ENCODE data around the gene MMAB. TPM values are rescaled to one million over a fixed set of nuclear protein-coding genes. Genes with fewer than 3 reads are reported as not detected.

The MMAB gene
- polyA plus RNA-seq, 2 of the 4 experiments (the other 2 are of a cell fraction), result 26.1 to 36.8 TPM

- no peak for FAIRE-seq
- no peak for DNase-seq (ENCODE audit: low read depth in 1 of 2, low spot score in 1 of 2)
- ATAC-seq, result no peak; a peak in 1 of 6 replicates
- Histone ChIP-seq H3K9me3 (no peaks in the 10 kb centered on the region), H3K4me3 (no peak overlapping the region), H3K27ac (no peak overlapping the region), H3K4me2 (no peak overlapping the region), H3K4me1 (peaks cover 6% of the 10 kb centered on the region; the same call in 2 of the 3 replicates)
- CTCF ChIA-PET, result interaction anchor here (0.7 to 1.5 kb wide), 4 partner anchors 13 to 355 kb away, joined by 3 to 4 read pairs (median 3); no protein-coding TSS in a partner anchor
- WGBS (ENCODE audit: missing lambda C conversion rate), result 41% methylated on average over 15 of the region's 15 CpGs
- POLR2A ChIA-PET, result no interaction called here
- TF ChIP-seq, protein P1, sequence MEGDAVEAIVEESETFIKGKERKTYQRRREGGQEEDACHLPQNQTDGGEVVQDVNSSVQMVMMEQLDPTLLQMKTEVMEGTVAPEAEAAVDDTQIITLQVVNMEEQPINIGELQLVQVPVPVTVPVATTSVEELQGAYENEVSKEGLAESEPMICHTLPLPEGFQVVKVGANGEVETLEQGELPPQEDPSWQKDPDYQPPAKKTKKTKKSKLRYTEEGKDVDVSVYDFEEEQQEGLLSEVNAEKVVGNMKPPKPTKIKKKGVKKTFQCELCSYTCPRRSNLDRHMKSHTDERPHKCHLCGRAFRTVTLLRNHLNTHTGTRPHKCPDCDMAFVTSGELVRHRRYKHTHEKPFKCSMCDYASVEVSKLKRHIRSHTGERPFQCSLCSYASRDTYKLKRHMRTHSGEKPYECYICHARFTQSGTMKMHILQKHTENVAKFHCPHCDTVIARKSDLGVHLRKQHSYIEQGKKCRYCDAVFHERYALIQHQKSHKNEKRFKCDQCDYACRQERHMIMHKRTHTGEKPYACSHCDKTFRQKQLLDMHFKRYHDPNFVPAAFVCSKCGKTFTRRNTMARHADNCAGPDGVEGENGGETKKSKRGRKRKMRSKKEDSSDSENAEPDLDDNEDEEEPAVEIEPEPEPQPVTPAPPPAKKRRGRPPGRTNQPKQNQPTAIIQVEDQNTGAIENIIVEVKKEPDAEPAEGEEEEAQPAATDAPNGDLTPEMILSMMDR (IDR thresholded peaks at IDR 0.05), result no peak
- TF ChIP-seq EHF (CRISPR knock-in tag; IDR thresholded peaks at IDR 0.05), result no peak
- no peak for TF ChIP-seq CBX2 (IDR thresholded peaks at IDR 0.05; ENCODE audit: borderline replicate concordance, low read depth)
- no peak for TF ChIP-seq ATOH8 (CRISPR knock-in tag; IDR thresholded peaks at IDR 0.05; ENCODE audit: low read depth)
- TF ChIP-seq JUNB (IDR thresholded peaks at IDR 0.05), result no peak
- TF ChIP-seq NPAS2 (CRISPR knock-in tag; IDR thresholded peaks at IDR 0.05; ENCODE audit: borderline replicate concordance), result no peak
These were observed 23.6 kb downstream of the MMAB start for GRCh38 chr12:109549613-109550270.

GRCh38 chr12:109548258-109548657, 25.0 kb downstream of the MMAB start:
- no peak for ATAC-seq
- no peak for FAIRE-seq
- H3K27ac ChIP-seq, result no peak overlapping the region
- H3K4me2 ChIP-seq, result no peak overlapping the region
- ChIA-PET CTCF (interaction anchor here (1.2 to 1.3 kb wide), 2 partner anchors 23 to 306 kb away, joined by 3 to 4 read pairs; no protein-coding TSS in a partner anchor), POLR2A (no interaction called here)
- H3K4me1 ChIP-seq, result peaks cover 6% of the 10 kb centered on the region; the same call in 2 of the 3 replicates
- 69% methylated on average over 4 of the region's 4 CpGs for WGBS (ENCODE audit: missing lambda C conversion rate)
- H3K9me3 ChIP-seq, result no peaks in the 10 kb centered on the region
- no peak overlapping the region for H3K4me3 ChIP-seq
- no peak for DNase-seq (ENCODE audit: low read depth in 1 of 2, low spot score in 1 of 2)
- TF ChIP-seq HDAC2 (IDR thresholded peaks at IDR 0.05), result no peak
- TF ChIP-seq PHF8 (IDR thresholded peaks at IDR 0.05; ENCODE audit: borderline replicate concordance, low read depth), result no peak
- no peak for TF ChIP-seq RCOR1 (IDR thresholded peaks at IDR 0.05; ENCODE audit: low read depth, low read length)
- no peak for TF ChIP-seq ESRRA (IDR thresholded peaks at IDR 0.05; ENCODE audit: borderline replicate concordance, low read length)
- TF ChIP-seq, protein P2, sequence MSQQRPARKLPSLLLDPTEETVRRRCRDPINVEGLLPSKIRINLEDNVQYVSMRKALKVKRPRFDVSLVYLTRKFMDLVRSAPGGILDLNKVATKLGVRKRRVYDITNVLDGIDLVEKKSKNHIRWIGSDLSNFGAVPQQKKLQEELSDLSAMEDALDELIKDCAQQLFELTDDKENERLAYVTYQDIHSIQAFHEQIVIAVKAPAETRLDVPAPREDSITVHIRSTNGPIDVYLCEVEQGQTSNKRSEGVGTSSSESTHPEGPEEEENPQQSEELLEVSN (IDR thresholded peaks at IDR 0.05; ENCODE audit: borderline replicate concordance, low read depth), result no peak
- no peak for TF ChIP-seq ZFP36 (IDR thresholded peaks at IDR 0.05; ENCODE audit: borderline replicate concordance, partially characterized antibody)
- no peak for TF ChIP-seq HOXB13 (CRISPR knock-in tag; IDR thresholded peaks at IDR 0.05; ENCODE audit: low read depth)

DNA sequence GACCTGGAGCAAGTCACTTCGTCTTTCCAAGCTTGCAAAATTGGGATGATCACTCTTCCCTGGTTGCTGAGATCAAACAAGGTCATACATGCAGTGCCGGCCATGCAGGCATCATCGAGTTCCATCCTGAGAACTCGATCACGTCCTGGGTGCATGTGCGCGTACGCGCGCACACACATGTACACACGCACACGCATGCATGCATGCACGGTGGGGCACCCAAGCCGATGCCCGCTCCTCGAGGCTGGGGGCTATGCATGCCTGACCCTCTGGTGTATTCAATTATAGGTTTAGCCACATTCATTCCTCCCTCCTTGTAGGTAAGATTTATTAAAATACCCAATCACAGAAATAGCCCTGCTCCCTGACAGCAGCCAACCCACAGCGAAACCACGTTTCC, 26.0 kb downstream of the MMAB start:
- Histone ChIP-seq H3K9me3 (no peaks in the 10 kb centered on the region), H3K27ac (no peak overlapping the region), H3K4me1 (peaks cover 6% of the 10 kb centered on the region; the same call in 2 of the 3 replicates), H3K4me2 (no peak overlapping the region), H3K4me3 (no peak overlapping the region)
- ChIA-PET CTCF (no interaction called here), POLR2A (no interaction called here)
- TF ChIP-seq REST (IDR thresholded peaks at IDR 0.05) (no peak), HDAC2 (IDR thresholded peaks at IDR 0.05) (no peak), RCOR1 (IDR thresholded peaks at IDR 0.05; ENCODE audit: low read depth, low read length) (no peak), NPAS2 (CRISPR knock-in tag; IDR thresholded peaks at IDR 0.05; ENCODE audit: borderline replicate concordance) (no peak), MAX (IDR thresholded peaks at IDR 0.05) (no peak), FOXS1 (CRISPR knock-in tag; IDR thresholded peaks at IDR 0.05) (no peak)
- WGBS (ENCODE audit: missing lambda C conversion rate), result 77% methylated on average over 18 of the region's 18 CpGs
- no peak for DNase-seq (ENCODE audit: low read depth in 1 of 2, low spot score in 1 of 2)
- ATAC-seq, result no peak
- FAIRE-seq, result no peak
